HepG2 (cell line): Measurements from ENCODE around the gene NEURL1B. TPM values are rescaled to one million over a fixed set of nuclear protein-coding genes. Genes with fewer than 3 reads are reported as not detected.

ENCODE experiments used
- ATAC-seq: fragments of 200-7000 bp; cut with Tn5 transposase; 3 replicates; pipeline ENCODE4 v1.9.1; 2020; ENCODE audit warnings: mild to moderate bottlenecking, moderate library complexity
- BruUV-seq: library from RNA; stranded (reverse); fragments of 400-500 nt; replicated peaks from 2 replicates; lab custom pipeline; 2021; lab: Mats Ljungman, UMichigan
- CTCF ChIA-PET: fragments of 300-600 bp; formaldehyde crosslinking; extraction: SDS; loops from one replicate; lab custom pipeline; 2021; ENCODE audit warnings: low total read pairs, inconsistent platforms, low intra/inter-chr PET ratio; lab: Yijun Ruan, JAX
- POLR2A ChIA-PET: fragments of 350-600 bp; sonication (Branson Sonifier 250); formaldehyde crosslinking; loops from one replicate; lab custom pipeline; 2020; ENCODE audit warnings: antibody characterized with exemption, inconsistent platforms; lab: Yijun Ruan, JAX
- DNase-seq: peaks from one replicate; pipeline ENCODE4 v3.0.0-alpha.2; 2015; ENCODE audit warnings: low spot score
- FAIRE-seq: peaks from 3 replicates; lab custom pipeline; 2011; peaks lifted over from hg19 to GRCh38; lab: Jason Lieb, UNC
- H2AFZ ChIP-seq: one replicate; pipeline ENCODE4 v1.6.1; 2011; ENCODE audit warnings: low read length, inconsistent platforms
- H3K27ac ChIP-seq: fragments of 300-600 bp; 3 replicates; pipeline ENCODE4 v1.8.0; 2011; ENCODE audit warnings: mixed run types, mild to moderate bottlenecking, mixed read lengths, low read length, inconsistent platforms; ENCODE audit not compliant: insufficient read depth; ENCODE audit errors: extremely low read length
- H3K27me3 ChIP-seq, 2 experiments: fragments of 200-600 bp in 1 of 2; 2 replicates in 1 of 2; 3 replicates in 1 of 2; pipeline versions ENCODE4 v1.6.0 to v1.8.0; 2011; ENCODE audit warnings: low read length in 2 of 2, mild to moderate bottlenecking in 2 of 2, moderate library complexity in 2 of 2, inconsistent platforms in 1 of 2; ENCODE audit not compliant: insufficient read depth in 2 of 2, control insufficient read depth in 1 of 2
- H3K36me3 ChIP-seq, 2 experiments: fragments of 200-600 bp in 1 of 2; replicated peaks in 1 of 2; 2 replicates in 1 of 2; 3 replicates in 1 of 2; pipeline versions ENCODE4 v1.5.1 to v1.8.0; 2011; ENCODE audit warnings: low read length in 2 of 2, inconsistent platforms in 1 of 2; ENCODE audit not compliant: insufficient read depth in 2 of 2, control insufficient read depth in 1 of 2
- H3K4me1 ChIP-seq: 2 replicates; pipeline ENCODE4 v1.5.1; 2012; ENCODE audit warnings: low read length, inconsistent platforms; ENCODE audit not compliant: insufficient read depth
- H3K4me2 ChIP-seq: 2 replicates; pipeline ENCODE4 v1.6.0; 2011; ENCODE audit warnings: low read depth, low read length, inconsistent platforms
- H3K4me3 ChIP-seq, 3 experiments: fragments of 200-600 bp in 1 of 3; sonication (generic), shearing (Covaris generic) in 1 of 3; replicated peaks in 1 of 3; 2 replicates each; pipeline ENCODE4 v1.5.1; 2011 to 2016; ENCODE audit warnings: low read length in 3 of 3, inconsistent platforms in 2 of 3, low read depth in 2 of 3, mild to moderate bottlenecking in 2 of 3, control low read depth in 1 of 3, mixed read lengths in 1 of 3; ENCODE audit not compliant: insufficient read depth in 1 of 3
- H3K79me2 ChIP-seq: one replicate; pipeline ENCODE4 v1.6.1; 2011; ENCODE audit warnings: low read length, inconsistent platforms; ENCODE audit not compliant: insufficient read depth
- H3K9ac ChIP-seq: 2 replicates; pipeline ENCODE4 v1.6.0; 2011; ENCODE audit warnings: mild to moderate bottlenecking, low read depth, low read length, inconsistent platforms; ENCODE audit not compliant: insufficient read depth
- H3K9me3 ChIP-seq: 2 replicates; pipeline ENCODE4 v1.5.1; 2012; ENCODE audit warnings: mild to moderate bottlenecking, low read length
- H4K20me1 ChIP-seq: 2 replicates; pipeline ENCODE4 v1.6.0; 2011; ENCODE audit warnings: inconsistent platforms, mild to moderate bottlenecking, low read length, moderate library complexity; ENCODE audit not compliant: insufficient read depth
- ATRX ChIP-seq: sonication (generic); formaldehyde crosslinking; IDR thresholded peaks from 2 replicates; pipeline ENCODE4 v1.4.0; 2020; ENCODE audit warnings: missing genetic modification reagents, borderline replicate concordance
- ISL2 ChIP-seq: sonication (generic); formaldehyde crosslinking; IDR thresholded peaks from 2 replicates; pipeline ENCODE4 v1.5.0; 2020; ENCODE audit warnings: missing genetic modification reagents
- NAIF1 ChIP-seq: sonication (generic); formaldehyde crosslinking; IDR thresholded peaks from 2 replicates; pipeline ENCODE4 v1.5.0; 2020; ENCODE audit warnings: mild to moderate bottlenecking, missing genetic modification reagents, borderline replicate concordance
- PPARG ChIP-seq: conservative IDR thresholded peaks from 2 replicates; pipeline ENCODE4 v1.6.1; 2016; ENCODE audit warnings: missing biosample characterization, missing genetic modification reagents
- RXRB ChIP-seq: IDR thresholded peaks from 2 replicates; pipeline ENCODE4 v1.6.1; 2016; ENCODE audit warnings: borderline replicate concordance, missing genetic modification reagents, missing compliant biosample characterization
- THAP9 ChIP-seq: sonication (generic); formaldehyde crosslinking; IDR thresholded peaks from 2 replicates; pipeline ENCODE4; 2020; ENCODE audit warnings: missing genetic modification reagents, mild to moderate bottlenecking, borderline replicate concordance
- ZNF18 ChIP-seq: sonication (generic); formaldehyde crosslinking; IDR thresholded peaks from 2 replicates; pipeline ENCODE4 v1.8.0; 2022; ENCODE audit warnings: mild to moderate bottlenecking, missing genetic modification reagents; ENCODE audit not compliant: insufficient replicate concordance
- ZNF275 ChIP-seq: sonication (generic); formaldehyde crosslinking; IDR thresholded peaks from 2 replicates; pipeline ENCODE4 v1.8.0; 2022; ENCODE audit warnings: missing genetic modification reagents, mild to moderate bottlenecking, inconsistent platforms, borderline replicate concordance
- ZNF430 ChIP-seq: sonication (generic); formaldehyde crosslinking; IDR thresholded peaks from 2 replicates; pipeline ENCODE4 v1.9.0; 2021; ENCODE audit warnings: mild to moderate bottlenecking, missing genetic modification reagents
- ZSCAN20 ChIP-seq: sonication (generic); formaldehyde crosslinking; IDR thresholded peaks from 2 replicates; pipeline ENCODE4 v1.4.0; 2020; ENCODE audit warnings: missing genetic modification reagents, mild to moderate bottlenecking, borderline replicate concordance
- WGBS: methylation state at CpG from one replicate; pipeline ENCODE4 v1.1.6; 2017; ENCODE audit warnings: low lambda C conversion rate; 5-methylcytosine and 5-hydroxymethylcytosine counted together
- in situ Hi-C: cut with HindIII; loops from 2 replicates; pipeline ENCODE4 v1.10.0; 2017; ENCODE audit warnings: low pct_unique_long_range_greater_than_20kb; ENCODE audit not compliant: extremely low pct_ligation_motif_present
- intact Hi-C: fragments of 100-400 bp; cut with micrococcal nuclease; formaldehyde crosslinking; loops from one replicate; pipeline ENCODE4 v1.10.0; 2022; ENCODE audit not compliant: unreplicated experiment
- polyA plus RNA-seq, 8 experiments: library from polyadenylated mRNA; depleted of rRNA in 3 of 8; stranded (reverse) in 7 of 8; unstranded in 1 of 8; fragments of >200 nt; fragmentation: Illumina TruSeq in 4 of 8; extraction: Trizol in 4 of 8; gene quantifications; 2 replicates each; pipeline versions ENCODE4 v1.2.1 to v1.2.3, GENCODE V29; 2011 to 2016; ENCODE audit warnings: low read depth in 4 of 8, missing spikeins in 1 of 8, mixed read lengths in 1 of 8; ENCODE audit not compliant: insufficient read depth in 1 of 8
- total RNA-seq, 5 experiments: library from RNA; depleted of rRNA; stranded (reverse); fragments of >200 nt; fragmentation: Illumina TruSeq; extraction: Trizol; gene quantifications; 2 replicates each; pipeline ENCODE4 v1.2.3, GENCODE V29; 2016; ENCODE audit warnings: low read depth in 1 of 5

NEURL1B gene
- total and polyA plus RNA-seq, 2 of the 13 experiments (the other 11 are each of a cell fraction or from before 2014, with no cell fraction given) = 0.09 to 0.13 TPM

GRCh38 chr5:172660974-172661373, 19.9 kb downstream of the NEURL1B start (continued):
- TF ChIP-seq THAP9 (CRISPR knock-in tag) = no peak
- peak; percentile 53; the same call in 1 of the 2 replicates for TF ChIP-seq PPARG (CRISPR knock-in tag)
- peak; percentile 26; the same call in 1 of the 2 replicates for TF ChIP-seq RXRB (CRISPR knock-in tag)
- peak; percentile 1 for TF ChIP-seq ZNF18
- TF ChIP-seq ZNF275 (CRISPR knock-in tag) = no peak
- no peak for TF ChIP-seq ISL2

GRCh38 chr5:172661526-172661925, 20.5 kb downstream of the NEURL1B start:
- ATAC-seq (no peak), FAIRE-seq (no peak), DNase-seq (no peak)
- BruUV-seq = no TSS peak
- CTCF ChIA-PET = no interaction called here
- Histone ChIP-seq H3K36me3 (no peaks in the 10 kb centered on the region), H3K9me3 (no peaks in the 10 kb centered on the region)
- TF ChIP-seq ZSCAN20 (no peak), NAIF1 (CRISPR knock-in tag) (no peak), ZNF430 (0 out of 2 replicates have a peak, but pooled peaks have one; percentile 28), ATRX (CRISPR knock-in tag) (no peak)
- TF ChIP-seq, all 625 proteins: peak for 1
- POLR2A ChIA-PET = no interaction called here
- Histone ChIP-seq H3K4me1 (peaks cover 47% of the 10 kb centered on the region), H2AFZ (no peak overlapping the region), H3K79me2 (no peaks in the 10 kb centered on the region), H4K20me1 (no peaks in the 10 kb centered on the region), H3K4me3 (no peak overlapping the region), H3K27me3 (0 out of 5 replicates have a peak, but pooled peaks cover 0 to 3% of the 10 kb centered on the region in 2 experiments), H3K4me2 (no peak overlapping the region), H3K27ac (peak overlapping the region; percentile 93), H3K9ac (no peak overlapping the region)
- 74% methylated on average over 9 of the region's 9 CpGs for WGBS
- intact Hi-C loops = loop anchor here (2.0 kb wide), 1 partner anchor 35 kb away; no protein-coding TSS in a partner anchor
- in situ Hi-C loops = no loop called here
